Activated gamma-delta T cell treated with anti-CD3 and anti-CD28 coated beads, Interleukin-2, amount 50 U/mL, for 16 hours (primary cell): ENCODE data around the gene TNFRSF19.

ENCODE experiments used
- DNase-seq: peaks from one replicate; pipeline ENCODE4 v3.0.0-alpha.2; 2020; ENCODE audit warnings: low read depth

The TNFRSF19 gene

GRCh38 chr13:23722726-23723453 lies 152.7 kb downstream of the TNFRSF19 start:
- DNase-seq = no peak

- no peak for DNase-seq
Measured at GRCh38 chr13:23723471-23723870, 153.3 kb downstream of the TNFRSF19 start.

GRCh38 chr13:23724196-23724970 lies 154.2 kb downstream of the TNFRSF19 start:
- no peak for DNase-seq
